Stimulated activated CD4-positive, alpha-beta T cell treated with anti-CD3 and anti-CD28 coated beads, TNF-alpha, amount 100 ng/mL, for 24 hours (primary cell): ENCODE data around the gene AMIGO2.

Experiments
- DNase-seq, 3 experiments: peaks; one replicate each; pipeline ENCODE4 v3.0.0-alpha.2; 2020; ENCODE audit warnings: low read depth in 3 of 3

The AMIGO2 gene

DNA sequence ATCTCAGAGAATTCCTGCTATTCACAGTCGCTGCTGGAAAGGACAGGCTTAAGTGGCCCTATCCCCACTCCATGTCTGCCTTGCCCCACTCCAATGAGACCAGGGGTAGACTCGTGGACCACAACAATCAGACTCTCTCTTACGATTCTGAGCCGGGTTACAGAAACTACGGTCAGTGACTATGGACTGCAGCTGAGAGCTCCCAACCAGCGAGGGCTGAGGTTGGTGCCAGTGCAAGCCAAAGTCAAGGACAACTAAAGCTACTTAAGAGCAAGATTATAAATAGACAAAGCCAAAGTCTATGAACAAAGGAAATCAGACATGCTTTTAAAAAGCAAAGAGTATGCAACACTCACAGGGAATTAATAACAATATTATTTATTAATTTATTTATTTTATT is 18.3 kb upstream of the AMIGO2 start:
- DNase-seq, result no peak

- no peak for DNase-seq
These were observed 17.6 kb upstream of the AMIGO2 start for GRCh38 chr12:47097276-47097896.

DNA sequence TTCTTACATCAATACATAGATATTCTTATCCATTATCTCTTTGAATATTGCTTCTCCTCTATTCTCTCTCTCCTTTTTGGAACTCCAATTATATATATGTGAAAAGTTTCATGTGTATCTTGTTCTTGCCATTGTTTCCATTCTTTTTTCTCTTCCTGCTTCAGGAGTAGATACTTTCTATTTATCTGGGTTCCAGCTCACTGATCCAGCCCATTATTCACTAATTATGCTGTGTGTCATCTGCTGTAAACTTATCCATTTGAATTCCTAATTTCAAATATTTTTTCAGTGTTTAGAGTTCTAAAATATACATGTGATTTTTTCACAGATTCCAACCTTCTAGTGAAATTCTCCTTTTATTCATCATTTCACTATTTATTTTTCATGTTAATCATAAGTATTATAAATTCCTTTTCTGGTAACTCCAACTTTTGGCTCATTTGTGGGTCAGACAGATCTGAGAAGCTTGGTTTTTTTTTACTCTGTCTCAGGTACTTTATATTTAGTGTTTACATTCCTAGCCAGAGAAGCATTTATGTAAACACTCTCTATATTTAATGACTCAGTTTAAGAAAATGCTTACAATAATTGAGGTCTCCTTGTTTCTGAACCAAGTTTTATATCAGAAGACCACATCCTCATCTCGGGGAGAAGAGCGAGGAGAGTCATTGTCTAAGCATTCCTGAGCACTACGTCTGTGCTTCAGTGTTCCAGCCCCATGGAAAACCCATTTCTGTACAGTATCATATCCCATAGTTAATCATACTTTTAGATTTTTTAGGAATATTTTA is 15.9 kb upstream of the AMIGO2 start:
- no peak for DNase-seq

DNA sequence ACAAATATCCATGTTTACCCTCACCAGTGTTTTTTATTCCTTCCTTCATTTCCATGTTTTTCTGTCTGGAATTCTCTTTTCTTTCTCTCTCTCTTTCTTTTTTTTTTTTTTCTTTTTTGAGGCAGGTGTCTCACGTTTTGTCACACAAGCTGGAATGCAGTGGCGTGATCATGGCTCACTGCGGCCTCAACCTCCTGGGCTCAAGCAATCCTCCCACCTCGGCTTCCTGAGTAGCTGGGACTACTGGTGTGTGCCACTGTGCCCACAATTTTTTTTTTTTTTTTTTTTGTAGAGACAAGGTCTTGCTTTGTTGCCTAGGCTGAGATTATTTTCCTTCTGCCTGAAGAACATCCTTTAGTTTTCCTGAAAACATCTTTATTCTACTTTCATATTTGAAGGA is 15.0 kb upstream of the AMIGO2 start:
- DNase-seq, result no peak

- no peak for DNase-seq
These were observed 11.2 kb upstream of the AMIGO2 start for GRCh38 chr12:47091009-47091408.

GRCh38 chr12:47088021-47088944 is 8.5 kb upstream of the AMIGO2 start:
- DNase-seq, result no peak

- no peak for DNase-seq
These were observed 7.4 kb upstream of the AMIGO2 start for GRCh38 chr12:47087088-47087688.

GRCh38 chr12:47085815-47086252 is 6.1 kb upstream of the AMIGO2 start:
- DNase-seq, result peak in 1 of 3 experiments; percentile 21

- DNase-seq, result no peak
These were observed 4.4 kb upstream of the AMIGO2 start for GRCh38 chr12:47084172-47084571.

- DNase-seq, result no peak
These were observed 3.2 kb upstream of the AMIGO2 start for GRCh38 chr12:47082796-47083621.

DNA sequence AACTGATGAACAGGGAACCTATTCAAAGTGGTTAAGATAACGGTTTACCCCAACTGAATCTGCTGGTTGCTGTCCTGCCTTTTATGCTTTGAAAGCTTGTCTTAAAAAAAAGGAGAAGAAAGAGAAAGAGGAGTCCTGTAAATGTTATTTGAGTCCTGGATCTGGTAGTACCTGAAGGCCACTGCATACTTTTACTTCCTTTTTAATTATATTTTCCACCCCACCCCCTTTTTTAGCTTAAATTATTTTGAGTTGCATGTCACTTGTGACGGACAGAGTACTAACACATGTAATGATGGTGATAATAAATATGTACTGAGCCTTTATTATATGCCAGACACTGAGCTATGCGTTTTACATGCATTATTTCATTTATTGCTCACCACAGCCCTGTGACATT is 2.5 kb upstream of the AMIGO2 start:
- no peak for DNase-seq

DNA sequence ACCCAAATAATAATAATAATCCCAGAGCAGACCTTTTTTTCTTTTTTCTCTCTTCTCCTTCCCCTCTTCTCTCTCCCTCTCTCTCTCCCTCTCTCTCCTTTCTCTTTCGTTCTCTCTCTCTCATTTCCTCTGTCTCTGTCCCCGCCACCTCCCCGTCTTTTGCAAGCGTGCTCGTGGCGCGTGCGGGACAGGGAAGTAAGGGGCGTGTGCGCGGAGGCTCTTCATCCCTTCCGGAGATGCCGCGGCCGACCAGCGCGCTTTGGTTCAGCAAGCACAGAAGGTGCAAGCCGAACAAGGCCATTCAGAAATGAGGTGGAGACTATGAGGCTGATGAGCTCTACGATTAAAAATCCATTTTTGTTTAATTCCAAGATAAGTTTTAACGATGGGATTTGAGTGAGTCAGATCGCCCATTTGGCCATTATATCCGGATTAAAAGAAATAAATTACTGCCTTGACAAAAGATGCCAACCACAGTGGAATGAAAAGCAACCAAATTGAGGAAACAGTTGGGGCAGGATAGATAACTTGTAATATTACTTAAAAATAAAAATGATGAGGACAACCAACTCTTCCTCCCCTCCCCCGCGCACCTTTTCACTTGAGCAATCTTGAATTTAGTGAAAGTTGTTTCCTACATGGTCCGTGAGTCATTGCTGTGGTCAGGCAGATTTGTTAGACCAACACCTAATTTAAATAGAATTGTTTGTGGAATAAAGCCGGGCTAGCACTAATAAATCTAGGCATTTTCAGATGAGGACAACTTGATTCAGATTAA is 1.2 kb upstream of the AMIGO2 start:
- peak; percentile 38 to 67 (median 48) for DNase-seq

GRCh38 chr12:47079981-47080724 is 394 bp upstream of the AMIGO2 start:
- peak in 2 of 3 experiments; percentile 25 to 36 for DNase-seq

DNA sequence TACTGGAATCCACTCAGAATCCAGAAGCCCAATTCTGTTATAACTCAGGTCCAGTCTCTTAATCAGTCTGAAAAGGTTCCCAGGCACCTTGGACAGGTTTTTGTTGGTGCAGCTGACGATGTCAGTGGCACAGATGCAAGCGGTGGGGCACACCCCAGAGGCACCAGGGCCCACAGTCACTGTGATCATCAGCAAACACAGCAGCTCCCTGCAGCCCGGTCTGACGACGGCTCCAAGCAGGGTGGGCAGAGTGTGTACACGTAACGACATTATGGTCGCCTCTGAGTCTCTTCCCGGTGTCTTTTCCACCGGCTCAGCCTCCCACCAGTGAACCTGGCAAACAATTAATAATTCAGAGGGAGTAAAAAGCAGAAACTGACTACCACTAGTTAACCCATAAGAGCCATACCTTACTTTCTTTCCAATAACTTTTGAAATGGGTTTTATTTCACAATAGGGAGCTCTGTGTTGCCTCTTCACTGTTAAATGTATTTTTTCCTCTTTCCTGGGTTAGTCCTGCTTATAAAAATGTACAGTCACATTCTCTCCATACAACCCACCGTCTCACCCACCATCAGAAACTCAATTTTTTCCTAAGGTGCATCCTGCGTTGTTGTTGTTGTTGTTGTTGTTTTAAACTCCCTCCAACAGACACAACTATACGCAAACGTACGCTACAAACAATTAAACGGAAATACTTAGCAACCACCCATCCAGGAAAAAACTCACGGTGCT is 859 bp downstream of the AMIGO2 start:
- peak in 2 of 3 experiments; percentile 25 to 28 for DNase-seq

DNA sequence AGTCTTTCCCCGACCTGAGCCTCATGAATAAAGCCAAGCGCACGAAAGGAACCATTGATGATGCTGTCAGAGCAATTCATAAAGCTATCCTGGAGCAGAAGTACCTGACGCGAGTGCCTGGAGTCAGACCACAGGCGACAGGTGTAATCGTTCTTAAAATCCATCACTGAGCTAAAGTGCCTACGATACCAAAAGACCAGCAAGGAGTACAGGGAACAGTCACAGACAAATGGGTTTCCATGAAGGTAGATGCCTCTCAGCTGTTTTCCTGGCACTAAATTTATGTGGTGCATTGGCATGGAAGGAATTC is 1.7 kb downstream of the AMIGO2 start:
- DNase-seq, result no peak

DNA sequence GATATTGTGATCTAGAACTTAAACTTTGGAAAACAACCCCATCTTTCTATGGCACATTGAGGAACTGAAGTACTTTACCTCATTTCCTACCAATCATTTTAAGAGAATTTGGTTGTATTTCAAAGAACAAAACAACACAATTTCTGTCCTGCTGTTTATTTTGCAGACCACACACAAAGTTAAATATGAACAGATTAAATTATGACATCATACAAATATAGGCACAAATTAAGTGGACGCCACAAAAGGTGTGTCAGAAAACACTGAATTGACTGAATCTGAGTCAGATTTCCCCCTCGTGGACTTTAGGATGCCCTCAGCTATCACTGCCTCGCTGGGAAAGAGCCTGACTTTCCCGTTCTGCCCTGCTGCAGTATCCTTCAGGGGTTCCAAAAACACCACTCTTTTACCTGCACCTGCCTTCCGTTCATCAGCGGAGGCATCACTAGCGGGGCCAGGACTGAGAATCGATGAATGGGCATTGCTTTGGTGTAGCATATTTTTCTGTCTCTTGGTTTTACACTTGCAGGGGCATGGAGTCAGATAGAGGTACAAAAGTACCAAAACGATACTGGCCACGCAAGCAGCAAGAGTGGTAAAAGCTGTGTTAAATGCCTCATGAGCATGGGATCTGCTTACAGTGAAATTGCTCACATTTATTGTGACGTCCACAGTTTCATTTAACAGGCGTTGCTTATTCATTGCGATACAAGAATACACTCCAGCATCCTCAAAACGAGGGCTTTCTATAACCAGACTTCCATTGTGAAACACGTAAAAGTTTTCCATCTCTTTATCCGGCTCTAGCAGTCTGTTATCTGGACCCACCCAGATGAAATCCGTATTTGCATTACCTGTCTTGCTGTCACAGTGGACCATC is 2.3 kb downstream of the AMIGO2 start:
- no peak for DNase-seq

DNA sequence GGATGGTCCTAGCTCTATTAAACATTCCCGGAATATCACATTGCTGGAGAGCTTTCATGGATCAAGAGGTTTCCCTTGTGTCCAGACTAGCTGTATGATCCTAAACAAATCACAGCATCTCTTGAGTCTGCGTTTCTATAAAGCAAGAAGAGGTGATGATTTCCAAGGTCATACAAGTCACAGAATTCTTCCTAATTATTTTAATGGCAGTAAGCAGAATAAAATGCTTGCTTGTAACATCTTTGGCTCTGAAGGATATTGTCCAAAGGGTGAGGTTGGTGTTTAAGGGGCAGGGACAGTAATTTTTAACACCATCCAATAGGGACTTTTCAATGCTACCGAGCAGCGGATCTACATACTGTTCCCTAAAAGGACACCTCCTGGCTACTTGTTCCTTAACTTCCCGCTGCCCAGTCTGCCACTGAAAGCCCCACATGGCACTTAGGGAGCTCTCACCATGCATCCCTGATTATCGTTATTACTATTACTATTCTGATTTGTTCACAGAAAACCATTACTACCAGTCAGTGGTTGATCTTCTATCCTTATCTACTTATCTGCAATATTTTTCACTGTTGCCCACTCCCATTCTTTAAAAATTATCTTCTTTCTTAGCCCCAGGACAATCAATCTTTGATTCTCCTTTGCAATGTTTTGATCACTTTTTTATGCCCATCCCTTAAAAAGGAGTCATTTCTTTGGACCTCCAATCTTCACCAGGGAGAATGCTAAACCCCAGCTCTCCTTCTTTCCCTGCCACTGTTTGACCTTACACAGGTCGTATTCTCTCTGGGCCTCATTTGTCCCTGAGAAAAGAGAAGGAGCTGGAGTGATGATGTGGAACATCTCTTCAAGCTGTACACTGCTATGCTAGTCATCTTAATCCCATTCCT is 4.3 kb downstream of the AMIGO2 start:
- no peak for DNase-seq
